PC-3 (cell line): ENCODE measurements around the gene TXNRD1.

Experiments used
- EZH2 ChIP-seq: fragments of 300-600 bp; sonication (generic); IDR thresholded peaks from one replicate; pipeline ENCODE4 v1.6.1; 2017; ENCODE audit warnings: antibody characterized with exemption, mild to moderate bottlenecking, low read length; ENCODE audit not compliant: unreplicated experiment
- EZH2phosphoT487 ChIP-seq: fragments of 300-600 bp; sonication (generic); IDR thresholded peaks from 2 replicates; pipeline ENCODE4 v1.6.1; 2018; ENCODE audit warnings: mild to moderate bottlenecking, antibody characterized with exemption, low read length, borderline replicate concordance
- TF ChIP-seq, protein P1 (sequence below): fragments of 300-600 bp; sonication (generic); conservative IDR thresholded peaks from 2 replicates; pipeline ENCODE4 v1.5.1; 2017; ENCODE audit warnings: antibody characterized with exemption, low read depth, mild to moderate bottlenecking, low read length

- TF ChIP-seq, protein P1, sequence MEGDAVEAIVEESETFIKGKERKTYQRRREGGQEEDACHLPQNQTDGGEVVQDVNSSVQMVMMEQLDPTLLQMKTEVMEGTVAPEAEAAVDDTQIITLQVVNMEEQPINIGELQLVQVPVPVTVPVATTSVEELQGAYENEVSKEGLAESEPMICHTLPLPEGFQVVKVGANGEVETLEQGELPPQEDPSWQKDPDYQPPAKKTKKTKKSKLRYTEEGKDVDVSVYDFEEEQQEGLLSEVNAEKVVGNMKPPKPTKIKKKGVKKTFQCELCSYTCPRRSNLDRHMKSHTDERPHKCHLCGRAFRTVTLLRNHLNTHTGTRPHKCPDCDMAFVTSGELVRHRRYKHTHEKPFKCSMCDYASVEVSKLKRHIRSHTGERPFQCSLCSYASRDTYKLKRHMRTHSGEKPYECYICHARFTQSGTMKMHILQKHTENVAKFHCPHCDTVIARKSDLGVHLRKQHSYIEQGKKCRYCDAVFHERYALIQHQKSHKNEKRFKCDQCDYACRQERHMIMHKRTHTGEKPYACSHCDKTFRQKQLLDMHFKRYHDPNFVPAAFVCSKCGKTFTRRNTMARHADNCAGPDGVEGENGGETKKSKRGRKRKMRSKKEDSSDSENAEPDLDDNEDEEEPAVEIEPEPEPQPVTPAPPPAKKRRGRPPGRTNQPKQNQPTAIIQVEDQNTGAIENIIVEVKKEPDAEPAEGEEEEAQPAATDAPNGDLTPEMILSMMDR = no peak
- no peak for TF ChIP-seq EZH2
- no peak for TF ChIP-seq EZH2phosphoT487
These were observed at the start of gene TXNRD1 for GRCh38 chr12:104215638-104216297.
